Ovary (tissue), 3 donors: ENCODE measurements around the gene LEMD2.

Experiments
- CTCF ChIP-seq, 3 donors: fragments of 450-650 bp in 2 of 3; fragments of 200-600 bp in 1 of 3; IDR thresholded peaks; one replicate each; pipeline versions ENCODE4 v1.5.1 to v1.8.0; 2016 to 2022; ENCODE audit warnings: antibody characterized with exemption in 3 of 3, mild to moderate bottlenecking in 1 of 3
- POLR2A ChIP-seq: fragments of 450-650 bp; IDR thresholded peaks from one replicate; pipeline ENCODE4 v1.6.1; 2017; ENCODE audit warnings: antibody characterized with exemption, mild to moderate bottlenecking, moderate library complexity
- donor health status: DM: no; HTN: no; CAD: no.

DNA sequence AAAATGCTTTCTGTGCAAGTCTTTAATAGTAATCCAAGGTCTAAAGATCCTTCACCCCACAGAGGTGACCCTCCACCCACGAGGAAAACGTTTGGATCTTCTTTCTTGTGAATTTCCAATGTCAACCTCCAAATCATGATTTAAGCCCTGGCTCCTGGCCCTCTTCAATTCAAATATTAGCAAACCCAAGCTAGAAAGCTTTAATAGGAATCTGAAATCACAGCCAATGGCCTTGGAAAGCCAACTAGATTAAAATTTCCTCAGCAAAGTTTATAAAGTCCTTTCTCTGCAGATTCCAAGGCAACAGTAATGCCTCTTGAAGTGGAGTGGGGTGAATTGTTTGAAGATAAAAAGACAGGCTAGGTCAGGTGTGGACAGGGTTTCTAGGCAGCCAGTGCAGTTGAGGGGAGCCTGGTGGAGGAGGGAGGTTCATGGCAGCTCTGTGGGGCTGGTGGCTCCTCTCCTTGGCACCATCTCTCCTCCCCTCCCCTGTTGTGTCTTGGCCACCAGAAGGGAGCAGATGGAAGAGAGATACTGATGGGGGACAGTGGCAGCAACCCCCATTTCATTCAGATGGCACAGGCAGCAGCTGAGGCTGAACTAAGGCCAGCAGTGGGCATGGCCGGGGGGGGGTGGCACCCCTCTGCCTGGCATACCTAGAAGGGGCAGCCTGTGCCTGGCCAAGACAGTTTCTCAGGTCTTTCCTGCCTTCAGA, 65.4 kb downstream of the LEMD2 start:
- TF ChIP-seq CTCF (IDR thresholded peaks at IDR 0.05), result no peak
- no peak for TF ChIP-seq POLR2A
